SK-N-SH treated with all-trans-retinoic acid at 6 μM for 48 hours (cell line): ENCODE measurements around the gene TSNAX.

Experiments used
- BACH2 ChIP-seq: fragments of 250-450 bp; sonication (Bioruptor Pico); IDR thresholded peaks from 2 replicates; pipeline ENCODE4 v1.9.0; 2021; ENCODE audit warnings: mild to moderate bottlenecking, borderline replicate concordance
- CSRNP3 ChIP-seq: fragments of 250-450 bp; sonication (Bioruptor Pico); IDR thresholded peaks from 2 replicates; pipeline ENCODE4 v1.5.1; 2021; ENCODE audit warnings: mild to moderate bottlenecking, moderate library complexity
- ESRRG ChIP-seq: fragments of 250-450 bp; sonication (Bioruptor Pico); IDR thresholded peaks from 2 replicates; pipeline ENCODE4 v1.6.1; 2021; ENCODE audit warnings: mild to moderate bottlenecking
- ISL1 ChIP-seq: fragments of 250-450 bp; sonication (Bioruptor Pico); IDR thresholded peaks from 2 replicates; pipeline ENCODE4 v2.1.2; 2022; ENCODE audit warnings: mild to moderate bottlenecking, moderate library complexity
- OSR1 ChIP-seq: fragments of 250-450 bp; sonication (Bioruptor Pico); IDR thresholded peaks from 2 replicates; pipeline ENCODE4 v1.8.0; 2022; ENCODE audit warnings: moderate library complexity, mild to moderate bottlenecking, inconsistent platforms
- RARB ChIP-seq: fragments of 250-450 bp; sonication (Bioruptor Pico); IDR thresholded peaks from 2 replicates; pipeline ENCODE4 v1.8.0; 2021; ENCODE audit warnings: mild to moderate bottlenecking, moderate library complexity
- TOX ChIP-seq: fragments of 250-450 bp; sonication (Bioruptor Pico); IDR thresholded peaks from 2 replicates; pipeline ENCODE4 v1.8.0; 2021; ENCODE audit warnings: mild to moderate bottlenecking, moderate library complexity, borderline replicate concordance
- TSHZ2 ChIP-seq: fragments of 250-450 bp; sonication (Bioruptor Pico); IDR thresholded peaks from 2 replicates; pipeline ENCODE4 v1.5.0; 2020; ENCODE audit warnings: mild to moderate bottlenecking, moderate library complexity
- ZFP3 ChIP-seq: fragments of 250-450 bp; sonication (Bioruptor Pico); IDR thresholded peaks from 2 replicates; pipeline ENCODE4 v1.5.0; 2020; ENCODE audit warnings: mild to moderate bottlenecking, moderate library complexity
- ZFP30 ChIP-seq: fragments of 450-650 bp; formaldehyde crosslinking; IDR thresholded peaks from 2 replicates; pipeline ENCODE4 v1.5.0; 2022; ENCODE audit warnings: mild to moderate bottlenecking, moderate library complexity
- ZNF70 ChIP-seq: fragments of 450-650 bp; formaldehyde crosslinking; IDR thresholded peaks from 2 replicates; pipeline ENCODE4 v1.5.0; 2020; ENCODE audit warnings: mild to moderate bottlenecking, moderate library complexity
- ZNF8 ChIP-seq: fragments of 450-650 bp; formaldehyde crosslinking; IDR thresholded peaks from 2 replicates; pipeline ENCODE4 v1.5.0; 2020; ENCODE audit warnings: mild to moderate bottlenecking, moderate library complexity
- TF ChIP-seq, protein P1 (sequence below): fragments of 250-450 bp; sonication (Bioruptor Pico); IDR thresholded peaks from 2 replicates; pipeline ENCODE4 v1.8.0; 2020; ENCODE audit warnings: mild to moderate bottlenecking, moderate library complexity, borderline replicate concordance
- TF ChIP-seq, protein P2 (sequence below): fragments of 250-450 bp; sonication (Bioruptor Pico); IDR thresholded peaks from 2 replicates; pipeline ENCODE4 v1.8.0; 2021; ENCODE audit warnings: low read depth, mild to moderate bottlenecking, moderate library complexity, borderline replicate concordance

DNA sequence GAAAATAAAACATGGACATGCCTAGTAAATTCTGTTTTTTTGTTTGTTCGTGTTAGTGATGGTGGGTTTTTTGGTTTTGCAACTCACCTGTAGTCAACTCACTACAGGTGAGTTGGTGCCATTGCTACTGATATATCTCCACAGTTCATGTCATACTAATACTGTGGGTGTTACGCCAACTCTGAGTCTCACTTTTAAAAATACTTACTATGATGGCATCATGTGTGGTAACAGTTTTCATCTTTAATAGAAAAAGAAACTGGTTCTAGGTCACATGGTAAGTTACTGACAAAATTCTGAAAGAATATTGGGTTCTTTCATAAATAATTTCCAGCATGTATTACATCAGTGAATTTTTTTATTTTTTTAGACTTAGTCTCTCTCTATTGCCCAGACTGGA, 38.0 kb downstream of the TSNAX start:
- TF ChIP-seq ESRRG (CRISPR knock-in tag), result no peak
- no peak for TF ChIP-seq TOX (CRISPR knock-in tag)
- no peak for TF ChIP-seq RARB (CRISPR knock-in tag)
- no peak for TF ChIP-seq OSR1 (CRISPR knock-in tag)
- no peak for TF ChIP-seq TSHZ2 (CRISPR knock-in tag)
- no peak for TF ChIP-seq ZFP3 (CRISPR knock-in tag)
- TF ChIP-seq ZFP30 (CRISPR knock-in tag), result no peak
- TF ChIP-seq, protein P1, sequence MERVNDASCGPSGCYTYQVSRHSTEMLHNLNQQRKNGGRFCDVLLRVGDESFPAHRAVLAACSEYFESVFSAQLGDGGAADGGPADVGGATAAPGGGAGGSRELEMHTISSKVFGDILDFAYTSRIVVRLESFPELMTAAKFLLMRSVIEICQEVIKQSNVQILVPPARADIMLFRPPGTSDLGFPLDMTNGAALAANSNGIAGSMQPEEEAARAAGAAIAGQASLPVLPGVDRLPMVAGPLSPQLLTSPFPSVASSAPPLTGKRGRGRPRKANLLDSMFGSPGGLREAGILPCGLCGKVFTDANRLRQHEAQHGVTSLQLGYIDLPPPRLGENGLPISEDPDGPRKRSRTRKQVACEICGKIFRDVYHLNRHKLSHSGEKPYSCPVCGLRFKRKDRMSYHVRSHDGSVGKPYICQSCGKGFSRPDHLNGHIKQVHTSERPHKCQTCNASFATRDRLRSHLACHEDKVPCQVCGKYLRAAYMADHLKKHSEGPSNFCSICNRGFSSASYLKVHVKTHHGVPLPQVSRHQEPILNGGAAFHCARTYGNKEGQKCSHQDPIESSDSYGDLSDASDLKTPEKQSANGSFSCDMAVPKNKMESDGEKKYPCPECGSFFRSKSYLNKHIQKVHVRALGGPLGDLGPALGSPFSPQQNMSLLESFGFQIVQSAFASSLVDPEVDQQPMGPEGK, result no peak
- no peak for TF ChIP-seq ISL1 (CRISPR knock-in tag)
- TF ChIP-seq CSRNP3 (CRISPR knock-in tag), result no peak
- no peak for TF ChIP-seq BACH2 (CRISPR knock-in tag)
- no peak for TF ChIP-seq ZNF8 (CRISPR knock-in tag)
- TF ChIP-seq, protein P2, sequence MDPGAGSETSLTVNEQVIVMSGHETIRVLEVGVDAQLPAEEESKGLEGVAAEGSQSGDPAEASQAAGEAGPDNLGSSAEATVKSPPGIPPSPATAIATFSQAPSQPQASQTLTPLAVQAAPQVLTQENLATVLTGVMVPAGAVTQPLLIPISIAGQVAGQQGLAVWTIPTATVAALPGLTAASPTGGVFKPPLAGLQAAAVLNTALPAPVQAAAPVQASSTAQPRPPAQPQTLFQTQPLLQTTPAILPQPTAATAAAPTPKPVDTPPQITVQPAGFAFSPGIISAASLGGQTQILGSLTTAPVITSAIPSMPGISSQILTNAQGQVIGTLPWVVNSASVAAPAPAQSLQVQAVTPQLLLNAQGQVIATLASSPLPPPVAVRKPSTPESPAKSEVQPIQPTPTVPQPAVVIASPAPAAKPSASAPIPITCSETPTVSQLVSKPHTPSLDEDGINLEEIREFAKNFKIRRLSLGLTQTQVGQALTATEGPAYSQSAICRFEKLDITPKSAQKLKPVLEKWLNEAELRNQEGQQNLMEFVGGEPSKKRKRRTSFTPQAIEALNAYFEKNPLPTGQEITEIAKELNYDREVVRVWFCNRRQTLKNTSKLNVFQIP (CRISPR knock-in tag), result no peak
- no peak for TF ChIP-seq ZNF70 (CRISPR knock-in tag)
